H9 (cell line): ENCODE measurements around the gene RHOH. TPM values are rescaled to one million over a fixed set of nuclear protein-coding genes. Genes with fewer than 3 reads are reported as not detected.

Experiments
- DNase-seq: peaks from one replicate; pipeline ENCODE4 v3.0.0-alpha.2; 2017
- H2AFZ ChIP-seq: one replicate; pipeline ENCODE4 v1.6.1; 2013; ENCODE audit warnings: mild to moderate bottlenecking, low read length, control low read depth, moderate library complexity
- H2AK5ac ChIP-seq: 2 replicates; pipeline ENCODE4 v1.6.1; 2013; ENCODE audit warnings: low read length, control low read depth, mixed read lengths; ENCODE audit not compliant: insufficient read length
- H2BK120ac ChIP-seq: one replicate; pipeline ENCODE4 v1.6.1; 2013; ENCODE audit warnings: low read depth, mild to moderate bottlenecking, low read length, control low read depth, inconsistent platforms; ENCODE audit not compliant: poor library complexity, severe bottlenecking
- H2BK12ac ChIP-seq: 2 replicates; pipeline ENCODE4 v1.6.1; 2013; ENCODE audit warnings: low read length, control low read depth, mixed read lengths, low read depth; ENCODE audit not compliant: insufficient read length
- H2BK15ac ChIP-seq: 2 replicates; pipeline ENCODE4 v1.6.1; 2013; ENCODE audit warnings: low read depth, low read length, control low read depth
- H2BK20ac ChIP-seq: one replicate; pipeline ENCODE4 v1.6.1; 2013; ENCODE audit warnings: low read depth, mild to moderate bottlenecking, low read length, control low read depth, inconsistent platforms; ENCODE audit not compliant: poor library complexity, severe bottlenecking
- H2BK5ac ChIP-seq: 2 replicates; pipeline ENCODE4 v1.6.1; 2013; ENCODE audit warnings: low read length, control low read depth, mixed read lengths; ENCODE audit not compliant: insufficient read length
- H3K14ac ChIP-seq: 2 replicates; pipeline ENCODE4 v1.6.1; 2013; ENCODE audit warnings: low read length, control low read depth; ENCODE audit not compliant: insufficient read depth
- H3K18ac ChIP-seq: 2 replicates; pipeline ENCODE4 v1.6.1; 2013; ENCODE audit warnings: low read depth, mild to moderate bottlenecking, mixed read lengths, low read length, control low read depth; ENCODE audit not compliant: insufficient read length
- H3K23ac ChIP-seq: 2 replicates; pipeline ENCODE4 v1.6.1; 2013; ENCODE audit warnings: low read length, control low read depth, mixed read lengths, low read depth; ENCODE audit not compliant: insufficient read length
- H3K23me2 ChIP-seq: 2 replicates; pipeline ENCODE4 v1.6.1; 2013; ENCODE audit warnings: low read depth, mild to moderate bottlenecking, mixed read lengths, low read length, control low read depth; ENCODE audit not compliant: insufficient read length, poor library complexity, severe bottlenecking
- H3K27ac ChIP-seq: 2 replicates; pipeline ENCODE4 v1.5.1; 2013; ENCODE audit warnings: low read length, control low read depth, mixed read lengths, low read depth; ENCODE audit not compliant: insufficient read length
- H3K27me3 ChIP-seq: 2 replicates; pipeline ENCODE4 v1.6.1; 2013; ENCODE audit warnings: low read length, control low read depth, inconsistent platforms; ENCODE audit not compliant: insufficient read depth
- H3K4ac ChIP-seq: 2 replicates; pipeline ENCODE4 v1.6.1; 2013; ENCODE audit warnings: low read depth, mild to moderate bottlenecking, control low read depth, inconsistent platforms, low read length, moderate library complexity
- H3K4me1 ChIP-seq: 2 replicates; pipeline ENCODE4 v1.6.1; 2013; ENCODE audit warnings: low read length, control low read depth, inconsistent platforms; ENCODE audit not compliant: insufficient read depth
- H3K4me2 ChIP-seq: 2 replicates; pipeline ENCODE4 v1.6.1; 2013; ENCODE audit warnings: low read length, control low read depth, mixed read lengths; ENCODE audit not compliant: insufficient read length, insufficient read depth
- H3K56ac ChIP-seq: 2 replicates; pipeline ENCODE4 v1.6.1; 2013; ENCODE audit warnings: low read depth, mild to moderate bottlenecking, mixed read lengths, low read length, control low read depth; ENCODE audit not compliant: insufficient read length
- H3K79me1 ChIP-seq: 2 replicates; pipeline ENCODE4 v1.6.1; 2013; ENCODE audit warnings: low read depth, mild to moderate bottlenecking, moderate library complexity, low read length, control low read depth, inconsistent platforms; ENCODE audit not compliant: insufficient read depth, poor library complexity, severe bottlenecking
- H3K79me2 ChIP-seq: 2 replicates; pipeline ENCODE4 v1.6.1; 2013; ENCODE audit warnings: low read length, control low read depth, inconsistent platforms; ENCODE audit not compliant: insufficient read depth
- H3K9ac ChIP-seq: 2 replicates; pipeline ENCODE4 v1.6.1; 2013; ENCODE audit warnings: low read length, control low read depth, mixed read lengths; ENCODE audit not compliant: insufficient read length; ENCODE audit errors: extremely low read depth
- H3K9me3 ChIP-seq: one replicate; pipeline ENCODE4 v1.6.1; 2013; ENCODE audit warnings: low read depth, low read length, inconsistent platforms; ENCODE audit not compliant: control insufficient read depth
- H3T11ph ChIP-seq: one replicate; pipeline ENCODE4 v1.6.1; 2013; ENCODE audit warnings: mild to moderate bottlenecking, low read length, control low read depth, inconsistent platforms
- H4K20me1 ChIP-seq: one replicate; pipeline ENCODE4 v1.6.1; 2013; ENCODE audit not compliant: control insufficient read depth, insufficient read length, insufficient read depth
- H4K5ac ChIP-seq: 2 replicates; pipeline ENCODE4 v1.6.1; 2013; ENCODE audit warnings: low read depth, mild to moderate bottlenecking, mixed read lengths, low read length, control low read depth; ENCODE audit not compliant: insufficient read length
- H4K8ac ChIP-seq: replicated peaks from 2 replicates; pipeline ENCODE4 v1.6.1; 2013; ENCODE audit warnings: low read length, control low read depth, mixed read lengths, low read depth; ENCODE audit not compliant: insufficient read length
- H4K91ac ChIP-seq: 2 replicates; pipeline ENCODE4 v1.6.1; 2013; ENCODE audit warnings: low read depth, mild to moderate bottlenecking, moderate library complexity, mixed read lengths, low read length, control low read depth; ENCODE audit not compliant: insufficient read length
- H3K27ac Mint-ChIP-seq, 3 experiments: 2 replicates in 2 of 3; 3 replicates in 1 of 3; pipeline ENCODE4 v1.8.0; 2020 to 2021; ENCODE audit warnings: mixed read lengths in 3 of 3, mild to moderate bottlenecking in 1 of 3, moderate library complexity in 1 of 3
- H3K27me3 Mint-ChIP-seq: 2 replicates; pipeline ENCODE4 v1.8.0; 2021; ENCODE audit warnings: low read depth, mild to moderate bottlenecking, moderate library complexity, mixed read lengths
- H3K36me3 Mint-ChIP-seq, 3 experiments: 2 replicates in 2 of 3; 3 replicates in 1 of 3; pipeline ENCODE4 v1.8.0; 2020 to 2021; ENCODE audit warnings: low read depth in 3 of 3, mixed read lengths in 3 of 3; ENCODE audit not compliant: insufficient read depth in 1 of 3
- H3K4me1 Mint-ChIP-seq, 2 experiments: 2 replicates each; pipeline ENCODE4 v1.8.0; 2020; ENCODE audit warnings: mixed read lengths in 2 of 2
- H3K4me3 Mint-ChIP-seq, 2 experiments: 2 replicates in 1 of 2; 3 replicates in 1 of 2; pipeline ENCODE4 v1.8.0; 2020 to 2021; ENCODE audit warnings: mild to moderate bottlenecking in 2 of 2, mixed read lengths in 2 of 2, moderate library complexity in 1 of 2
- H3K9me3 Mint-ChIP-seq, 2 experiments: 2 replicates in 1 of 2; 3 replicates in 1 of 2; pipeline ENCODE4 v1.8.0; 2020; ENCODE audit warnings: mild to moderate bottlenecking in 2 of 2, mixed read lengths in 2 of 2, moderate library complexity in 1 of 2
- WGBS: extraction: QIAGEN DNeasy Blood & Tissue Kit; methylation state at CpG from one replicate; pipeline ENCODE4 v1.1.7; 2013; ENCODE audit warnings: missing lambda C conversion rate, low lambda C conversion rate, mixed read lengths; ENCODE audit not compliant: insufficient read length; ENCODE audit errors: extremely low coverage; 5-methylcytosine and 5-hydroxymethylcytosine counted together
- total RNA-seq: library from RNA; stranded (reverse); gene quantifications from 2 replicates; pipeline ENCODE4 v1.2.1, GENCODE V29; 2021
- TF ChIP-seq, protein P1 (sequence below): fragments of 200-600 bp; sonication (generic); conservative IDR thresholded peaks from 3 replicates; pipeline ENCODE4 v1.8.0; 2021; ENCODE audit warnings: antibody characterized with exemption, mild to moderate bottlenecking

RHOH gene
- total RNA-seq, 1 experiment from 2014 or later, result 7.1 TPM

DNA sequence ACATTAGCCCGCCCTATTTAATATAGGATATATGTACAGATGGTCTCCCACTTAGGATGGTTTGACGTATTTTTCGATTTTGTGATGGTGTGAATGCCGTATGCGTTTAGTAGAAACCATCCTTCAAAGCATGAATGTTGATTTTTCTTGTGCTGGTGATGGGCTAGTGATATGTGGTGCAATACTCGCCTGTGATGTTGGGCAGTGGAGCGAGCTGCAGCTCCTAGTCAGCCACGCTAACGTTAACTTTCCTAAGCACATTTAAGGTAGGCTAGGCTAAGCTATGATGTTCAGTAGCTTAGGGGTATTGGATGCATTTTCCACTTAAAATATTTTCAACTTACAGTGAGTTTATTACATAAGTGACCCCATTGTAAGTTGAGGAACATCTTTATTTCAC lies 36.6 kb upstream of the RHOH start:
- Mint-ChIP-seq H3K4me1 (peaks cover 5 to 24% of the 10 kb centered on the region in 2 experiments; a peak in 3 of 4 replicates), H3K27ac (no peak overlapping the region; a peak in 1 of 7 replicates), H3K9me3 (no peaks in the 10 kb centered on the region), H3K27me3 (no peaks in the 10 kb centered on the region), H3K36me3 (peaks cover 0 to 4% (median 3%) of the 10 kb centered on the region in 3 experiments; a peak in 4 of 7 replicates), H3K4me3 (no peak overlapping the region)
- Histone ChIP-seq H2AK5ac (no peak overlapping the region), H3K23me2 (no peaks in the 10 kb centered on the region), H3K9ac (no peak overlapping the region), H3K79me2 (no peaks in the 10 kb centered on the region), H2AFZ (no peak overlapping the region), H3K18ac (no peak overlapping the region), H3K27me3 (no peaks in the 10 kb centered on the region), H4K91ac (no peak overlapping the region), H4K5ac (no peak overlapping the region), H3K14ac (no peak overlapping the region), H3K4ac (no peak overlapping the region), H2BK12ac (no peak overlapping the region), H2BK20ac (no peak overlapping the region), H4K8ac (no peak overlapping the region), H2BK15ac (no peak overlapping the region), H3K9me3 (no peaks in the 10 kb centered on the region), H2BK5ac (no peak overlapping the region), H3K4me1 (no peaks in the 10 kb centered on the region), H3T11ph (no peak overlapping the region), H4K20me1 (no peaks in the 10 kb centered on the region), H3K4me2 (no peak overlapping the region), H3K27ac (no peak overlapping the region), H3K56ac (no peak overlapping the region), H3K23ac (no peak overlapping the region), H2BK120ac (no peak overlapping the region), H3K79me1 (no peaks in the 10 kb centered on the region)
- TF ChIP-seq, protein P1, sequence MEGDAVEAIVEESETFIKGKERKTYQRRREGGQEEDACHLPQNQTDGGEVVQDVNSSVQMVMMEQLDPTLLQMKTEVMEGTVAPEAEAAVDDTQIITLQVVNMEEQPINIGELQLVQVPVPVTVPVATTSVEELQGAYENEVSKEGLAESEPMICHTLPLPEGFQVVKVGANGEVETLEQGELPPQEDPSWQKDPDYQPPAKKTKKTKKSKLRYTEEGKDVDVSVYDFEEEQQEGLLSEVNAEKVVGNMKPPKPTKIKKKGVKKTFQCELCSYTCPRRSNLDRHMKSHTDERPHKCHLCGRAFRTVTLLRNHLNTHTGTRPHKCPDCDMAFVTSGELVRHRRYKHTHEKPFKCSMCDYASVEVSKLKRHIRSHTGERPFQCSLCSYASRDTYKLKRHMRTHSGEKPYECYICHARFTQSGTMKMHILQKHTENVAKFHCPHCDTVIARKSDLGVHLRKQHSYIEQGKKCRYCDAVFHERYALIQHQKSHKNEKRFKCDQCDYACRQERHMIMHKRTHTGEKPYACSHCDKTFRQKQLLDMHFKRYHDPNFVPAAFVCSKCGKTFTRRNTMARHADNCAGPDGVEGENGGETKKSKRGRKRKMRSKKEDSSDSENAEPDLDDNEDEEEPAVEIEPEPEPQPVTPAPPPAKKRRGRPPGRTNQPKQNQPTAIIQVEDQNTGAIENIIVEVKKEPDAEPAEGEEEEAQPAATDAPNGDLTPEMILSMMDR, result no peak
- DNase-seq, result no peak
- no CpG with 5 or more reads among the region's 9 CpGs for WGBS
